OCI-LY7 (cell line): ENCODE data around the gene FOXA2. TPM values are rescaled to one million over a fixed set of nuclear protein-coding genes. Genes with fewer than 3 reads are reported as not detected.

Experiments used
- BruUV-seq: library from RNA; stranded (reverse); fragments of 400-500 nt; replicated peaks from 2 replicates; lab custom pipeline; 2021; lab: Mats Ljungman, UMichigan
- CTCF ChIA-PET: fragments of 300-600 bp; sonication (Branson Sonifier 250); formaldehyde crosslinking; loops from one replicate; lab custom pipeline; 2022; ENCODE audit warnings: antibody characterized with exemption; ENCODE audit not compliant: unreplicated experiment; lab: Charles Lee
- POLR2A ChIA-PET: fragments of 300-600 bp; sonication (Branson Sonifier 250); formaldehyde crosslinking; loops from one replicate; lab custom pipeline; 2022; ENCODE audit warnings: antibody characterized with exemption; lab: Charles Lee
- DNase-seq: peaks from one replicate; pipeline ENCODE4 v3.0.0-alpha.2; 2015; ENCODE audit warnings: low spot score
- H2AFZ ChIP-seq: fragments of 200-600 bp; sonication (generic), shearing (Covaris generic); 2 replicates; pipeline ENCODE4 v1.6.1; 2014; ENCODE audit warnings: mild to moderate bottlenecking, antibody characterized with exemption, low read length, moderate library complexity
- H3K27ac ChIP-seq: fragments of 200-600 bp; sonication (generic); 2 replicates; pipeline ENCODE4 v1.5.1; 2014; ENCODE audit warnings: mixed run types, low read depth, mild to moderate bottlenecking, moderate library complexity, low read length, inconsistent platforms; ENCODE audit not compliant: poor library complexity, severe bottlenecking
- H3K36me3 ChIP-seq: fragments of 200-600 bp; sonication (generic); 2 replicates; pipeline ENCODE4 v1.6.1; 2014; ENCODE audit warnings: mild to moderate bottlenecking, antibody characterized with exemption, low read length, moderate library complexity, mixed read lengths; ENCODE audit not compliant: insufficient read depth
- H3K4me1 ChIP-seq: fragments of 200-600 bp; sonication (generic); 2 replicates; pipeline ENCODE4 v1.5.1; 2014; ENCODE audit warnings: mild to moderate bottlenecking, low read length; ENCODE audit not compliant: insufficient read depth, poor library complexity, severe bottlenecking
- H3K4me2 ChIP-seq: fragments of 200-600 bp; sonication (generic); 2 replicates; pipeline ENCODE4 v1.6.1; 2014; ENCODE audit warnings: mild to moderate bottlenecking, low read length
- H3K4me3 ChIP-seq: fragments of 200-600 bp; sonication (generic); 2 replicates; pipeline ENCODE4 v1.5.1; 2014; ENCODE audit warnings: mild to moderate bottlenecking, low read depth, low read length; ENCODE audit not compliant: poor library complexity, severe bottlenecking
- H3K79me2 ChIP-seq: fragments of 200-600 bp; sonication (generic); 2 replicates; pipeline ENCODE4 v1.6.1; 2016; ENCODE audit warnings: low read depth, mild to moderate bottlenecking, low read length, moderate library complexity, mixed read lengths; ENCODE audit not compliant: insufficient read depth
- H3K9me2 ChIP-seq: fragments of 200-600 bp; sonication (generic); 2 replicates; pipeline ENCODE4 v1.6.1; 2016; ENCODE audit warnings: mild to moderate bottlenecking, low read length, mixed read lengths; ENCODE audit not compliant: insufficient read depth
- H3K9me3 ChIP-seq: fragments of 200-600 bp; sonication (generic); 2 replicates; pipeline ENCODE4 v1.6.1; 2014; ENCODE audit warnings: mild to moderate bottlenecking, mixed run types, low read length, mixed read lengths
- H4K20me1 ChIP-seq: fragments of 200-600 bp; sonication (generic); 2 replicates; pipeline ENCODE4 v1.6.1; 2014; ENCODE audit warnings: mild to moderate bottlenecking, antibody characterized with exemption, low read length, moderate library complexity, mixed read lengths; ENCODE audit not compliant: insufficient read depth
- CTCF ChIP-seq: fragments of 200-600 bp; sonication (generic); conservative IDR thresholded peaks from 2 replicates; pipeline ENCODE4 v1.5.1; 2014; ENCODE audit warnings: mild to moderate bottlenecking, antibody characterized with exemption, low read length, moderate library complexity, mixed read lengths
- EZH2phosphoT487 ChIP-seq: fragments of 200-600 bp; sonication (generic); IDR thresholded peaks from 2 replicates; pipeline ENCODE4 v1.6.1; 2018; ENCODE audit warnings: low read depth, borderline replicate concordance, mild to moderate bottlenecking, mixed run types, antibody characterized with exemption, low read length, moderate library complexity, mixed read lengths
- intact Hi-C: fragments of 100-400 bp; cut with micrococcal nuclease; formaldehyde crosslinking; loops from one replicate; pipeline ENCODE4 v1.10.0; 2022; ENCODE audit not compliant: unreplicated experiment
- total RNA-seq, 2 experiments: library from RNA; depleted of rRNA in 1 of 2; stranded (reverse); fragments of >200 nt in 1 of 2; shearing (Covaris generic) in 1 of 2; gene quantifications; 2 replicates each; pipeline ENCODE4 v1.2.3, GENCODE V29; 2014 to 2022

FOXA2 gene
- total RNA-seq, 2 experiments from 2014 or later, result not detected

- no peak overlapping the region for H3K27ac ChIP-seq
- BruUV-seq, result no TSS peak
- no peak for TF ChIP-seq CTCF
- no peak for TF ChIP-seq EZH2phosphoT487
Observed at GRCh38 chr20:22572023-22572422, 12.3 kb downstream of the FOXA2 start.

GRCh38 chr20:22569353-22569752 is 15.0 kb downstream of the FOXA2 start:
- Histone ChIP-seq H4K20me1 (no peaks in the 10 kb centered on the region), H3K4me1 (no peaks in the 10 kb centered on the region), H3K4me2 (no peak overlapping the region), H3K9me3 (no peaks in the 10 kb centered on the region), H2AFZ (no peak overlapping the region), H3K9me2 (no peaks in the 10 kb centered on the region), H3K36me3 (no peaks in the 10 kb centered on the region), H3K79me2 (no peaks in the 10 kb centered on the region), H3K27ac (no peak overlapping the region), H3K4me3 (no peak overlapping the region)
- BruUV-seq, result no TSS peak
- intact Hi-C loops, result no loop called here
- no peak for DNase-seq
- TF ChIP-seq EZH2phosphoT487 (no peak), CTCF (no peak)
- ChIA-PET POLR2A (no interaction called here), CTCF (no interaction called here)

More at GRCh38 chr20:22572023-22572422, 12.3 kb downstream of the FOXA2 start:
- Histone ChIP-seq H3K9me2 (no peaks in the 10 kb centered on the region), H3K4me2 (no peak overlapping the region), H3K4me1 (no peaks in the 10 kb centered on the region), H3K9me3 (no peaks in the 10 kb centered on the region), H4K20me1 (no peaks in the 10 kb centered on the region), H3K79me2 (no peaks in the 10 kb centered on the region), H2AFZ (no peak overlapping the region), H3K36me3 (no peaks in the 10 kb centered on the region), H3K4me3 (no peak overlapping the region)
- ChIA-PET POLR2A (no interaction called here), CTCF (no interaction called here)
- DNase-seq, result no peak
- intact Hi-C loops, result no loop called here

- CTCF ChIA-PET, result no interaction called here
- Histone ChIP-seq H4K20me1 (no peaks in the 10 kb centered on the region), H3K4me1 (no peaks in the 10 kb centered on the region), H3K9me3 (no peaks in the 10 kb centered on the region), H2AFZ (no peak overlapping the region), H3K9me2 (no peaks in the 10 kb centered on the region), H3K4me2 (no peak overlapping the region), H3K79me2 (no peaks in the 10 kb centered on the region), H3K27ac (no peak overlapping the region), H3K4me3 (no peak overlapping the region), H3K36me3 (no peaks in the 10 kb centered on the region)
- DNase-seq, result no peak
- POLR2A ChIA-PET, result no interaction called here
- TF ChIP-seq CTCF (no peak), EZH2phosphoT487 (no peak)
- intact Hi-C loops, result no loop called here
- BruUV-seq, result no TSS peak
Observed at GRCh38 chr20:22568872-22569344, 15.5 kb downstream of the FOXA2 start.
